ENCODE measurements around the gene TMEM245.

The TMEM245 gene

DNA sequence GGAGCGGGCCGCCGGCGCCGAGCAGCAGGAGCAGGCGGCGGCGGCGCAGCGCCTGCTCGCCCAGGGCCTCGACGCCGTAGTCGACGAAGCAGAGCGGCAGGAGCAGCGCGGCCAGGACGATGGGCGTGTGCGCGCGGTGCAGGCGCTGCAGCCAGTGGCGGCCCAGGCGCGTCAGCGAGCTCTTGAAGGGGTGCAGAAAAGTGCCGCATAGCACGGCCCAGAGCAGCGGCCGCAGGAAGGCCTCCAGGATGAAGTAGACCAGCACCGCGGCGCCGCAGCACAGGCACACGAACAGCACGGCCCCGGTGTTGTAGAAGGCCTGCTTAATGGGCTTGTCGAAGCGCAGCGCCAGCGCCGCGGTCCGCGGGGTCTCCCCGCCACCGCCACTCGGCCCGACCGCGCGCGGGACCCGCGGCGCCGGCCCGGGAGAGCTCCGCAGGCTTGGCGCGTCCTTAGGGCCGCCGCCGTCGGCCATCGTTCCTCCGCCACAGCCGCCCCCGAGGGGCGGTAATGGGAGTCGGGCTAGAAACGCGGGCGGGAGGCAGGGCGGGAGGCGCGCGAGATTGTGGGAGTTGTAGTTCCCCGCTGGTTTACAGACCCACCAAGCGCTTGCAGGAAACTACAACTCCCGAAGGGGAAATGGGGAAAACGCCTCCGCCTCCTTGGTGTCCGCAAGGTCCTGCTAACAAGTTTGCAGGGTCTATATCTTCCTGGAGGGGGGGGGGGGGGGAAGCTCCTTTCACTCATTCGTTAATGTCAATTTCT lies at the start of gene TMEM245:
TSS of gene TMEM245 (minus strand) at position 509 of the 765 bp plus-strand sequence. CDS start at position 475, 34 bp downstream.
- peak; percentile 99 for DNase-seq

- DNase-seq, result no peak
Observed at GRCh38 chr9:109168170-109168569, 48.4 kb upstream of the TMEM245 start.

- no peak for DNase-seq
Observed at GRCh38 chr9:109167716-109168115, 48.0 kb upstream of the TMEM245 start.

DNA sequence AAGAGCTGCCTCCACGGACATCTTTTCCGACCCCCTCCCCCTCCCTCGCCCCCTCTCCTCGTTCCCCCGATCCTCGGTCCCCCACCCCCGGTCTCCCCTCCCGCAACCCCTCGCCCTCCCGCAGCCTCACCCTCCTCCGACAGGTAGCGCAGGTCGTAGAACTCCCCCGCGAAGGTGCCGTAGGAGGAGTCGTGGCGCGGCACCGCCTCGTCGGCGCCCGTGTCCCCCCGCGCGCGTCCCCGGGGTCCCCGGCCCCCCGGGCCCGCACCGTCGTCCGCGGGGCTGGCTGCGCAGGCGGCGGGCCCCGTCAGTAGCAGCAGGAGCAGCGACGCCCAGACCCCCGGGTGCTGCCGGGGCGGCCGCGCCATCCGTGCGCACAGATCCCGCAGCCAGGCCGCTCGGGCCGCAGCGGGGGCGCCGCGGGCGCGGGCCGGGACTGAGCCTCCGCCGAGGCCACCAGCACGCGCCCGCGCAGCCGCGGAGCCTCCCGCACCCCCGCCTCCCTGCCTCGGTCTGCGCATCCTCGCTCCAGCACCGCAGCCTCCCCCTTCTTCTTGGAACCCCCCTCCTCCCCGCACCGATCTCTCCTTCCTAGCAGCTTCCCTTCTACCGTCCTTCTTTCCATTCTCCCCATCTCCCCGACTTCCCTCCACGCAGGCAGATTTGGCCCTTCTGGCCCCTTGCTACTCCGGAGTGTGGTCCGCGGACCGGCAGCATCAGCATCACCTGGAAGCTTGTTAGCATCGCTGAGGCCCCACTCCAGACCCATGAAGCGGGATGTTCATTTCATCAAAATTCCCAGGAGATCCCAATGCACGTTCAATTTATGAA lies 47.2 kb upstream of the TMEM245 start, which contains the start of gene FRRS1L:
TSS of gene FRRS1L (minus strand) at position 479 of the 831 bp plus-strand sequence. CDS start at position 368, 111 bp downstream.
- peak; percentile 29 for DNase-seq

DNA sequence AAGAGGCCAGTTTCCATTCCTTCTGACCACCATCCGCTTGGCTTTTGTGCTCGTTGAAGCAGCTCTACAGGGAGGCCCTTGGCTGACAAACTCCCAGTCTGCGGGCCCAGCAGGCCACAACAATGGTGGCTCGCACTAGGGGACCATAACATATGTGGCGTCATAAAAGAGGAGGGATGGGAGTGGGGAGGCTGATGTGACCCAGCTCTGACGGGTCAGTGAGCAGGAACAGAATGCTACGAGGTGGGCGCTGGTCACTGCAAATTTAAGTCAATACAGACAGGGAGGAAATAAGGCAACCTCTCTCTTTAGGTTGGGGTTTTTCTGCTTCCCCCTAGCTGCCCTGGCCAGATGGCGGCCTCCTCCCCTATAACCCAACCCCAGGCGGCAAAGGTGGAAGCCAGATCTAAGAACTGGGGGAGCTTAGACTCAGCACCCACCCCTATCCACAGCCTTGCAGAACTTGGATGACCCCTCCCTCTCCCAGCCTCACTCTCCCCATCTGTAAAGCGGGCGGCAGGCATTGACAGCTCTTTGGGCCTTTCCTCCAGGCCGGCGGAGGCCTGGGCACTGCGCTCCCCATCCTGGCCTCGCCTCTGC lies 46.5 kb upstream of the TMEM245 start:
- DNase-seq, result no peak

- no peak for DNase-seq
Observed at GRCh38 chr9:109164042-109164441, 44.3 kb upstream of the TMEM245 start.

DNA sequence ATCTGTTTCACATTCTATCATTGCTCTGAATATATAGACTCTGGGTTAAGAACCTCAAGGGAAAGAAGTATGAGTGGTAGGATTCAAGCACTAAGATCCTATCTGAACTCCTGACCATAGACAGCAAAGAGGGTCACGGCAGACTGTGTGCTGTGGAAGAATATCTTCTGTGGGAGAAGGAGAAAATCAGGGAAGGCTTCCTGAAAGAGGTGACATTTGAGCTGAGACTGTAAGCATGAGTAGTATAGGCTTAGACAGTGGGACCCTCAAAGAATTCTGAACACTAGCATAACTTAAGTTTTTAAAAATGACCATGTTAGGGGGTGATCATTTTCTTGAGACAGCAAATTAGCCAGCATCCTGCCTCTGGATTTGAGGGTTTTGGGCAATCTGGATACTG lies 43.4 kb upstream of the TMEM245 start:
- DNase-seq, result no peak

DNA sequence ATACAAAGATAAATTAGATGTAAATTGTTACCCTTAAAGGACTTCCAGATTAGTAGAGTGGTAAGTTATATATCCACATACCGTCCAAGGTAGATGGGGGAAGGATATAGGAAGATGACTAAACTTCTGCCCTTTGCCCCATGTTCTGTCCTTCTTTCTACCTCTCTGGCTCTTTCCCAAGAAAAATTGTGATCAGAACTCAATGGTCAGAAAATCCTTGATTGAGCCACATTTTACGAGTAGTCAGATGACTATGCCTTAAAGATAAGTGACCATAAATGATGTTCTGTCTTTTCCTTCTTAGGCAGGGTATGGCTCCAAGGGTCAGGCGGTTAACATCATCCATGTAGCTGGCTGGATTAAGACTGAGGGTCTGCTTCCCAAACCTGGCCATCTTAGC lies 42.9 kb upstream of the TMEM245 start:
- no peak for DNase-seq

DNA sequence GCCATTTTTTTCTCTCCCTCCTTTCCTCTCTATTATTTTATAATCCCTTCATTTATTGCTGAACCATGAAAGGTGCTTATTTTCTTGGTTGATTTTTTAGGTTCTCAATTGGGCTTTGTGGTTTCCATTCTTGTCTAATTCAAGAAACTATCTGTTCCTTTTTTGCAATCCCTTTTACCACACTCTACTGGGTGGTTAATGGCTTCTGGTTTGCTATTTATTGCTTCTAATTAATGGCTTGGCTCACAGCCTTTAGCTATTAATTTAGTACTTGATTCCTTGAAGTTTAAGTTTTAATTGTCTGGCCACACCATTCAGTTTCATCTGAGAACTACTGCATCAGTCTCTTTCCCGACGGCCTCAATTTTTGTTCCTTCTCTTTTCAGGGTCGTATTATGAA lies 41.7 kb upstream of the TMEM245 start:
- DNase-seq, result no peak

- DNase-seq, result no peak
Observed at GRCh38 chr9:109159583-109159982, 39.8 kb upstream of the TMEM245 start.

DNA sequence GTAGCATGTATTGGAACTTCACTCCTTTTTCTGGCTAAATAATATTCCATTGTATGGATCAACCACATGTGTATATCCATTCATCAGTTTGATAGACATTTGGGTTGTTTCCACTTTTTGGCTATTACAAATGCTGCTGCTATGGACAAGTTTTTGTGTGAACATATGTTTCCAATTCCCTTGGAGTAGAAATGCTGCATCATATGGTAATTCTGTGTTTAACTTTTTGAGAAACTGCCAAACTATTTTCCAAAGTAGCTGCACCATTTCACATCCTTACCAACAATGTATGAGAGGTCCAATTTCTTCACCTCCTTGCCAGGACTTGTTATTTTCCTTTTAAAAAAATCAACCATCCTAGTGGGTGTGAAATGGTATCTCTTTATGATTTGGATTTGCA lies 38.9 kb upstream of the TMEM245 start:
- no peak for DNase-seq

DNA sequence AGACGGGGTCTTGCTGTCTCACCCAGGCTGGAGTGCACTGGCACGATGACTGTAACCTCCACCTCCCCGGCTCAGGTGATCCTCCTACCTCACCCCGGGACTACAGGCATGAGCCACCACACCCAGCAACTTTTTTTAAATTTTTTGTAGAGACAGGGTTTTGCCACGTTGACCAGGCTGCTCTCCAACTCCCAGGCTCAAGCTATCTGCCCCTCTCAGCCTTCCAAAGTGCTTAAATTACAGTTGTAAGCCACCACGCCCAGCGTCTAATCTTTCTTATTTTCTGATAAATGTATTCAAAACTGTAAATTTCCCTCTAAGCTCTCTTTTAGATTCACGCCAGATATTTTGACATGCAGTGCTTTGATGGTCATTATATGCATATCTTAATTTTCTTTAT lies 37.0 kb upstream of the TMEM245 start:
- DNase-seq, result no peak

DNA sequence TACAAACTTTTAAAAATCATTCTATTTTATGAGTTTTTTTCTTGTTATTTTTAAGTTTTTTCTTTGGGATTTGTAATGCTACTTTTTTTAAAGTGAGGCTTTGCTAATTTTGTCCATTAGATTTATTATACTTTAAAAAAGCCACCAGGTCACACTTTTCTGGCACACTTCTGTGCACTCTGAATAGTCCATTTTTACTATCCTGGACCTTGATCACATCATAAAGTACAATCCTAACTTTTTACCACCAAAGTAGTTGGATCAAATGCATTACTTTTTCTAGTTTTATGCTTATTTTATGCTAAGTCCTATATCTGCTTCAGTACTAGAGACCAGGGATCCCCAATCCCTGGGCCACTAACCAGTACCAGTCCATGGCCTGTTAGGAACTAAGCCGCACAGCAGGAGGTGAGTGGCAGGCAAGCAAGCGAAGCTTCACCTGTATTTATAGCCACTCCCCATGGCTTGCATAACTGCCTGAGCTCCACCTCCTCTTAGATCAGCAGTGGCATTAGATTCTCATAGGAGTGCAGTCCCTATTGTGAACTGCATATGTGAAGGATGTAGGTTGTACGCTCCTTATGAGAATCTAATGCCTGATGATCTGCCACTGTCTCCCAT lies 31.3 kb upstream of the TMEM245 start:
- no peak for DNase-seq

- no peak for DNase-seq
Observed at GRCh38 chr9:109149722-109150121, 30.0 kb upstream of the TMEM245 start.

DNA sequence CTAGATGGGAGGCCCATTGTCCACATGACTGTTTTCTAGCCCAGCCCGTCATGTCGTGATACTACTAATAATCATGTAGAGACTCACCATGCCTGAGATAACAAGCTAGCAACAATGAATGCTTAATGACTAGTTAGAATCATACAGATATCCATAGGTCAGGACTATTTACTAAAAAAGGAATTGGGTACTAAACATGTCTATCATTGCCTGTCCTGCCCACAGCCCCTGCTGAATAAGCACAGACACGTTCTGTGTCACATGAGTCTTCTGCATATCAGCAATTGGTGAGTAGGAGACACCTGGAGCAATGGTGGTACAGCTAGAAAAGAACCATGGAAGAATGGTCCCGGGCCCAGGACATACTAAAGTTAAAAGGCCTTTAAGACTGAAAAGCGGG lies 29.3 kb upstream of the TMEM245 start:
- no peak for DNase-seq

DNA sequence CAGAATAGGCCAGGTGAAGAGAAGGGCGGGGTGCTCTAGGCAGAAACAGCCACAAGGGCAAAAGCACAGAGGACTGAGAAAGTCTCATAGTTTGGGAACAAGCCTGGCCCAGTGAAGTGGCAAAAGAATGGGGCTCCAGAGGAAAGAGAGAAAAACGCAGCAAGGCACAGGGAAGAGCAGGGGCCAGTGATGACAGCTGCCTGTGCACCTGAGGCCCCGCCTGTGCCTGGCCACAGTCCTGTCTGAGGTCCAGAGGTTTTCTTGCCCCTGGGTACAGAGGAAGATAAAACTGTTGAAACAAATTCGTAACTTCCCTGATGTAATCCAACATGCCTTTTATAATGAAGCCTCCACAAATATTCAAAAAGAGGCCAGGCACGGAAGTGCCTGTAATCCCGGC lies 25.3 kb upstream of the TMEM245 start:
- DNase-seq, result no peak

DNA sequence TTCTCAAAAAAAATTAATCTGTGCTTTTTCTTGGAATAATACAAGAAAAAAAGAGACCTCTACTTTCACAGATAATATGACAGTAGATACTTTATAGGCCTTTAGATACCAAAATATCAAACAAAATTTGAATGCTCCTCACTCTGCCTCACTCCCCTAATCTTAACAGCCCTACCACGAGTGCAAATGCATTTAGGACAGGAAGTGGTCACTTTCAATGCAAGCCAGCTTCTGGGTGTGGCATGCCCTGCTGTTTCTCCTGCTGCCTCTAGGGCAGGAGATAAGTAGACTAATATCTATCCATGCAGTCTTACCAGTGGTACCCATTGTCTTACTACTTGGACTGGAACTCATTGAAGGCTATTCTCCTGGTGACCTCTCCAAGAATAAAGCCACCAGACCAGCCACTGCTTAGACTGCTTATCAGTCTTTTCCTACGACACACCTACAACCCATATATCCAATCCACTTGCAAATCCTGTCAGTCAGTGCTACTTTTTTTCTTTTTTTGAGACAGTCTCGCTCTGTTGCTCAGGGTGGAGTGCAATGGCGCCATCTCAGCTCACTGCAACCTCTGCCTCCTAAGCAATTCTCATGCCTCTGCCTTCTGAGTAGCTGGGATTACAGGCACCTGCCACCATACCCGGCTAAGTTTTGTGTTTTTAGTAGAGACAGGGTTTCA lies 24.3 kb upstream of the TMEM245 start:
- no peak for DNase-seq

DNA sequence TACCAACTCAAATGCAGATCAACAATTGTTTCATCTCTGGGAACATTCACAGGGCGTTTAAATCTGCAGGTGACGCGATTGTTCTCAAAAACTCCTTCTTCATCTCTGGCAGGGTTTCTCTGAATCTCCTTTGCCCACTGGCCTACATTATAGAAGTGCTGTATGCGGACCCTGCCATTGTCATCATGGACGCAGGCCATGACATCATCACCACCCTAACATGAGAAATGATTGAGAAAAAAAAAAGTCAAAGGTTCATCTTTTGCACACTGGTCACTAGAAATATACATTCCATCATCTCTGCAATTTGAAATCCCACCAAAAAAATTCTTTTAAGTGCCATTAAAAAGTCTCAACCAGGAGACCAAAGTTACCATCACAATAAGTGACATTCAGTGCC lies 21.6 kb upstream of the TMEM245 start:
- DNase-seq, result no peak

DNA sequence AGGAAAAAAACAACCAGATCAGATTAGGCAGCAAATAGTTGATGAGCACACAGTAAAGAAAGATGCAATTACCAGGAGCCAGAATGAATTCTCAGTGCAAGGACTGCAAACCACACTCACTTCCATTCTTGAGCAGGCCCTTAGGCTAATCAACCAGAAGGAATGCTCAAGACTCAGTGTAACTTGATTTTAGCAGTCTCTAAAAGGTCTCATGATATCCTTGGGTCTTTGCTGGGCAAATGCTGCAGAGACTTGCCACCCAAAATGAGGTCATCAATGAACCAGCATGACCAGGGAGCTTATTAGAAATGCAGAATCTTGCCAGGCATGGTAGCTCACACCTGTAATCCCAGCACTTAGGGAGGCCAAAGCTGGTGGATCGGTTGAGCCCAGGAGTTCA lies 20.1 kb upstream of the TMEM245 start:
- DNase-seq, result no peak

GRCh38 chr9:109138421-109138820 lies 18.7 kb upstream of the TMEM245 start:
- no peak for DNase-seq

GRCh38 chr9:109134167-109134578 lies 14.4 kb upstream of the TMEM245 start:
- DNase-seq, result no peak

DNA sequence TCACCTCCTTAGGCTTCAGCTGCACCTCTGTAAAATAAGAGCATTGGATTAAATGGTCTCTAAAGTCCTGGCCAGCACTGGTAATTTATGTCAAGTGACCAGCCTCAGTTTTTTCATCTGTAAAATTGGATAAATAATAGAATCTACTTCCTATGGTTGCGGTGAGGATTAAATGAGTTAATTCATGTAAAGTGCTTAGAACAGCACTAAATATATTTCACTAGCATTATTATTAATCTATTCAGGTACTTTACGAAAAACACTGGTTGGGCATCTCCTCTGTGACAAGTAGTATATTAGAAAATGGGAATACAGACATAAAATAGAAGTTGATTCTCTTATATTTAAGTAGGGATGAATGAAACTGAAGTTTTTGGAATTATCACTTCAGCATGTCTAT lies 13.8 kb upstream of the TMEM245 start:
- no peak for DNase-seq

DNA sequence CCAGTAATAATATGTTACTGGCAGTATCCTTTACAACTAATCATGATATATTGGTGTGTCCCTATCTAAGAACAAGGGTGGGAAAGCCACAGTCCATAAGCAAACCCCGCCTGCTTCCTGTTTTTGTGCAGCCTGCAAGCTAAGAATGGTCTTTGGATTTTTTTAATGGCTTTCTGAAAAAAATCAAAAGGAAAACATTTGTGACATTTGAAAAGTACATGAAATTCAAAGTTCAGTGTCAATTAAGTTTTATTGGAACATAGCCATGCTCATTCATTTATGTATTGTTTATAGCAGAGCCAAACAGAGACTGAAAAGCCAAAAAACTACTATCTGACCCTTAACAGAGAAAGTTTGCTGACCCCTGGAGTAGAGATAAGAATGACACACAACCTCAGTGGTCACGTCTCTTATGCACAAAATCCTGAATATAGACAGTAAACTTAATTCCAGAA lies 12.8 kb upstream of the TMEM245 start:
- no peak for DNase-seq
